GM12872 (cell line): ENCODE data around the gene STK11IP.
A peak's percentile ranks its signal among the peaks of the same experiment; 100 is the strongest.

Experiments
- CTCF ChIP-seq: IDR thresholded peaks from 3 replicates; pipeline ENCODE4 v1.5.1; 2011; ENCODE audit warnings: low read depth, mild to moderate bottlenecking, low read length, moderate library complexity; ENCODE audit not compliant: insufficient read depth

The STK11IP gene

DNA sequence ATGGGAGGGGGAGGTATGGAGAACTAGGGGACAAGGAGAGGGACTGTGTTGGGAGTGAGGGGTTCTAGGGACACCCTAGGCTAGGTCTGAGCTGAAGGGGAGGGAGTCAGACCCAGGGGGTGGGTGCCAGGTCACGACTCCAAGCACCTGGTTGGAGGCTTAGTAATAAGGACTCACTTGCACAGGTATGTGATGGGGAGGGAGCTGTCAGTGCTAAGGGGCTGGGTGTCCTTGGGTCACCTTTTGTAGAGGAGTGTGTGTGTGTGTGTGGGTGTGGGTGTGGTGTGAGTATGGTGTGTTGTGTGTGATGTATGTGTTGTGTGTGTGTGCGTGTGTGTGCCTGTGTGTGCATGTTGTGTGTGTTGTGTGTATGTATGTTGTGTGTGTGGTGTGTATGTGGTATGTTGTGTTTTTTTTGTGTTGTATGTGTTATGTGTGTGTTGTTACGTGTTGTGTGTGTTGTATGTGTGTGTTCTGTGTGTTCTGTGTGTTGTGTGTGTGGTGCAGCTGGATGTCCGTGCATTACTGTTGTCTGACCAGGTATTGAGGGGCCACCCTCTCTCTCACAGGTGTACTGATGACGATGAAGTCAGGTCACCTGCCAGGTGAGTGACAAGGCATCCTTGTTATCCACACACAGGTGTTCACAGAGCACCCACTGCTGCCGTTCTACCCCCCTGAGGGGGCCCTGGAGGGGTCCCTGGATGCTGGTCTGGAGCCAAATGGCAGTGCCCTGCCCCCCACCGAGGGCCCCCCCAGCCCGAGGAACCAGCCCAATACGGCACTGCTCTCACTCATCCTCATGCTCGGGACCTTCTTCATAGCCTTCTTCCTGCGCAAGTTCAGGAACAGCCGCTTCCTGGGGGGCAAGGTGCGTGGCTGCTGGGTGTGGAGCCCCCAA, 39.5 kb downstream of the STK11IP start:
- no peak for TF ChIP-seq CTCF

DNA sequence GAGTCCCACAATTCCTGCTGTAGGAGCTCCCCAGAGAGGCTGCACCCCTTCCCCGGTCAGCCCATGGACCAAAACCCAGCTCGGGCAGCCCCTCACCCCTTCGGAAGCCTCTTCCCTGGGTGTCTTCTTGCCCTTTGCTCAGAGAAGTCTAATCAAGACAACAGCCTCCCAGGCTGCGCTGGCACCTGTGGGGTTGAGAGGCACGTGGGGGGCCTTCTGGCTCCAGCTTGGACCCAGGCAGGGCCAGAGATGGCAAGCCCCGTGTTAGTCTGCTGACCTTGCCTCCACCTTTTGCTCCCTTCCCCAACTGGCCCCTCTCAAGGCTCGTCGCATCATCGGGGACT, 40.2 kb downstream of the STK11IP start:
- no peak for TF ChIP-seq CTCF

GRCh38 chr2:219638217-219638947, 40.7 kb downstream of the STK11IP start:
- TF ChIP-seq CTCF, result peak; percentile 24; the same call in 1 of the 3 replicates

DNA sequence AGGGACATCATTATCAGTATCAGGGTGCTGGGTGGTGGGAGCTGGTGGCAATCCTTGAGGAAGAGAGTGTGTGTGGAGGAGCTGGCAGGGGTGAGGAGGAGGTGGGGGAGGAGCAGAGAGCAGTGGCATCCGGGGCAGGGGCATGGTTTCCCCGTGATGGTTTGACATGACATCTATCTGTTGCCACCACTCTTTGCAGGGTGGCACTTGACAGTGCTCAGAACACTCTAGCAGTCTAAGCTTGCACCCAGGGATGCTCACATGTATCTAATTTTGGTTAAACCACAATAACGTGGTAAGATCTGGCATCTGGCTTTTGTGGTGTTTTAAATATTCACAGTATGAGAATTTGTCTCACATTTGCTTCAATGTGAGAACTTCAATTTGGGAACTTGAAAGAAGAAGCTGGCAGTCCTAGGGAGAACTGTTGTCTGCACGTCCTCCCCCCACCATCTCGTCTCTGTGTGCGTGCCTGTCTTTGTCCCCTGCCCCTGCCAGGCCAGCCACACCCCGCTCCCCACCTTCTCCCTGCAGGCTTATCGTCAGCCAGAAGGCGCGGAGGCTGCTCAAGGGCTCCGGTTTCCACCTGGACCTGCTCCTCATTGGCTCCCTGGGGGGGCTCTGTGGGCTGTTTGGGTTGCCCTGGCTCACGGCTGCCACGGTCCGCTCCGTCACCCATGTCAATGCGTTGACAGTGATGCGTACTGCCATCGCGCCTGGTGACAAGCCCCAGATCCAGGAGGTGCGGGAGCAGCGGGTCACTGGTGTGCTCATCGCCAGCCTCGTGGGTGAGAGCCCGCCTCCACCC, 41.5 kb downstream of the STK11IP start:
- TF ChIP-seq CTCF, result no peak

DNA sequence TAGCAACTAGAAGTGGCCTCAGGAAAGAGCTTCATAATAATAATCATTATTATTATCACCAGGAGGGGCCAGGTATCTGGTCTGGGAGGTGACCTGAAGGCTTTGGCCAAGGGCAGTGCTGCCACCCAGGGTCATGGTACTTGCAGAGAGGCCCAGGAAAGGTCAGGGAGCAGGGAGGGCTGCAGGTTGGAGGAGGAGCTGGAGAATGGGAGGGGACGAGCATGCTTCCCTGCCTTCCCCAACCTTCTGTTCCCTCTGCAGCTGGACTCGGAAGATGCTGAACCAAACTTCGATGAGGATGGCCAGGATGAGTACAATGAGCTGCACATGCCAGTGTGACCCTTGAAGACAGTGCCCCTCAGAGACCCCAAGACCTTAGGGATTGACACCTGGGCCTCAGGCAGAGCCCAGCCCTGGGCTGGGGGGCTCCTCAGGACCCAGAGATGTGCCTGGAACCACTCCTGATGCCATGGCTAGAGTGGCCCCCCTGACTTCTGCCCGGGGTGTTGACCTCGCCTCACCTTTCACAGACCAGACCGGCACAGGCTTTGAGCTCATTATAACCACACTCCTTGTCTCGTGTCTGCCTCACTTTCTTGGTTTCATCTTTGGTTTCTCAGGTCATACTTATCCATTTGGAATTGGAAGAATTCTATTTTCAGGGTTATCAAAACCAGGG, 43.9 kb downstream of the STK11IP start:
- TF ChIP-seq CTCF, result no peak

GRCh38 chr2:219642069-219642454, 44.4 kb downstream of the STK11IP start:
- no peak for TF ChIP-seq CTCF
